GM12878 (cell line): ENCODE data around the gene BAG3. TPM values are rescaled to one million over a fixed set of nuclear protein-coding genes. Genes with fewer than 3 reads are reported as not detected.

Source experiments
- ATAC-seq: fragments of 200-7000 bp; cut with Tn5 transposase; 3 replicates; pipeline ENCODE4 v1.9.1; 2020; ENCODE audit warnings: mild to moderate bottlenecking, moderate library complexity
- BruUV-seq: library from RNA; stranded (reverse); fragments of 400-500 nt; replicated peaks from 2 replicates; lab custom pipeline; 2021; lab: Mats Ljungman, UMichigan
- CTCF ChIA-PET: fragments of 300-600 bp; sonication (Branson Sonifier 250); formaldehyde crosslinking; extraction: SDS; loops from one replicate; lab custom pipeline; 2021; ENCODE audit warnings: inconsistent platforms; lab: Yijun Ruan, JAX
- POLR2A ChIA-PET: fragments of 350-600 bp; formaldehyde crosslinking; extraction: SDS; loops from one replicate; lab custom pipeline; 2021; ENCODE audit warnings: inconsistent platforms; lab: Charles Lee
- RAD21 ChIA-PET: fragments of 300-600 bp; sonication (Branson Sonifier 250); formaldehyde crosslinking; loops from one replicate; lab custom pipeline; 2023; ENCODE audit warnings: antibody characterized with exemption; ENCODE audit not compliant: unreplicated experiment; lab: Charles Lee
- SMC1A ChIA-PET: fragments of 300-600 bp; sonication (Branson Sonifier 250); formaldehyde crosslinking; loops from one replicate; lab custom pipeline; 2023; ENCODE audit not compliant: unreplicated experiment, uncharacterized antibody; lab: Charles Lee
- DNase-seq: peaks from one replicate; pipeline ENCODE4 v3.0.0-alpha.2; 2011; ENCODE audit warnings: low read depth, low spot score
- FAIRE-seq: peaks from 3 replicates; lab custom pipeline; 2011; peaks lifted over from hg19 to GRCh38; lab: Jason Lieb, UNC
- H2AFZ ChIP-seq: 2 replicates; pipeline ENCODE4 v1.6.0; 2011; ENCODE audit warnings: low read depth, low read length, control low read depth; ENCODE audit not compliant: control insufficient read depth
- H3K27ac ChIP-seq: 2 replicates; pipeline ENCODE4 v1.5.1; 2011; ENCODE audit warnings: control low read depth; ENCODE audit not compliant: control insufficient read depth, insufficient read depth
- H3K27me3 ChIP-seq, 2 experiments: replicated peaks in 1 of 2; 2 replicates each; pipeline versions ENCODE4 v1.6.0 to v1.6.1; 2011; ENCODE audit warnings: low read length in 1 of 2; ENCODE audit not compliant: control insufficient read depth in 2 of 2, insufficient read depth in 2 of 2
- H3K36me3 ChIP-seq, 2 experiments: 2 replicates each; pipeline ENCODE4 v1.5.1; 2011; ENCODE audit warnings: low read length in 1 of 2; ENCODE audit not compliant: control insufficient read depth in 2 of 2, insufficient read depth in 2 of 2
- H3K4me1 ChIP-seq: 2 replicates; pipeline ENCODE4 v1.6.1; 2011; ENCODE audit warnings: mild to moderate bottlenecking, low read length, moderate library complexity, mixed read lengths; ENCODE audit not compliant: control insufficient read depth, insufficient read depth
- H3K4me2 ChIP-seq: 2 replicates; pipeline ENCODE4 v1.6.0; 2011; ENCODE audit warnings: control low read depth; ENCODE audit not compliant: control insufficient read depth, insufficient read depth
- H3K4me3 ChIP-seq: fragments of 200-600 bp; sonication (generic); 2 replicates; pipeline ENCODE4 v1.5.1; 2016
- H3K79me2 ChIP-seq: 2 replicates; pipeline ENCODE4 v1.6.0; 2011; ENCODE audit warnings: low read length; ENCODE audit not compliant: control insufficient read depth, insufficient read depth
- H3K9ac ChIP-seq: 2 replicates; pipeline ENCODE4 v1.8.0; 2011; ENCODE audit warnings: low read length, control low read depth, mixed read lengths; ENCODE audit not compliant: control insufficient read depth, insufficient read depth
- H3K9me3 ChIP-seq: replicated peaks from 3 replicates; pipeline ENCODE4 v1.5.1; 2011; ENCODE audit warnings: mild to moderate bottlenecking, low read length; ENCODE audit not compliant: control insufficient read depth, insufficient read depth
- H4K20me1 ChIP-seq: 2 replicates; pipeline ENCODE4 v1.6.0; 2011; ENCODE audit not compliant: control insufficient read depth, insufficient read depth
- CTCF ChIP-seq, 3 experiments: IDR thresholded peaks in 2 of 3; conservative IDR thresholded peaks in 1 of 3; 2 replicates each; pipeline ENCODE4 v1.5.1; 2011; ENCODE audit warnings: low read depth in 3 of 3, low read length in 3 of 3, mild to moderate bottlenecking in 3 of 3, control low read depth in 2 of 3, moderate library complexity in 2 of 3, inconsistent platforms in 1 of 3, mixed read lengths in 1 of 3; ENCODE audit not compliant: control insufficient read depth in 2 of 3, insufficient read depth in 1 of 3; ENCODE audit errors: extremely low read depth in 1 of 3
- EED ChIP-seq: sonication (generic); IDR thresholded peaks from 2 replicates; pipeline ENCODE4 v1.6.1; 2016; ENCODE audit warnings: antibody characterized with exemption, low read depth
- EGR1 ChIP-seq, 2 experiments: IDR thresholded peaks; 1 replicate in 1 of 2; 2 replicates in 1 of 2; pipeline ENCODE4 v1.6.1; 2011 to 2012; ENCODE audit warnings: low read depth in 2 of 2, low read length in 2 of 2, borderline replicate concordance in 1 of 2, mild to moderate bottlenecking in 1 of 2, moderate library complexity in 1 of 2
- EP300 ChIP-seq, 2 experiments: fragments of 150-350 bp in 1 of 2; IDR thresholded peaks; 2 replicates each; pipeline ENCODE4 v1.6.1; 2011 to 2012; ENCODE audit warnings: low read depth in 2 of 2, low read length in 2 of 2, borderline replicate concordance in 1 of 2, improper control_type of control experiment in 1 of 2, inconsistent platforms in 1 of 2; ENCODE audit not compliant: control insufficient read depth in 1 of 2
- IRF5 ChIP-seq: fragments of 450-650 bp; IDR thresholded peaks from 2 replicates; pipeline ENCODE4 v1.6.1; 2017; ENCODE audit warnings: borderline replicate concordance
- JUNB ChIP-seq: IDR thresholded peaks from 2 replicates; pipeline ENCODE4 v1.6.1; 2016; ENCODE audit warnings: antibody characterized with exemption, mild to moderate bottlenecking
- MYB ChIP-seq: fragments of 150-350 bp; IDR thresholded peaks from 2 replicates; pipeline ENCODE4 v1.6.1; 2014; ENCODE audit warnings: mild to moderate bottlenecking, low read depth, low read length, borderline replicate concordance
- NKRF ChIP-seq: fragments of 450-650 bp; conservative IDR thresholded peaks from 2 replicates; pipeline ENCODE4 v1.6.1; 2017; ENCODE audit warnings: mild to moderate bottlenecking, moderate library complexity
- REST ChIP-seq: IDR thresholded peaks from 2 replicates; pipeline ENCODE4 v1.6.1; 2012; ENCODE audit warnings: mild to moderate bottlenecking, low read depth, low read length
- SUZ12 ChIP-seq: fragments of 200-600 bp; sonication (generic); IDR thresholded peaks from one replicate; pipeline ENCODE4 v1.6.1; 2018; ENCODE audit warnings: antibody characterized with exemption, mild to moderate bottlenecking; ENCODE audit not compliant: unreplicated experiment
- TCF7 ChIP-seq: IDR thresholded peaks from 2 replicates; pipeline ENCODE4 v1.6.1; 2014; ENCODE audit warnings: antibody characterized with exemption, borderline replicate concordance
- ZSCAN29 ChIP-seq: fragments of 450-650 bp; IDR thresholded peaks from 2 replicates; pipeline ENCODE4 v1.6.1; 2017; ENCODE audit warnings: mild to moderate bottlenecking, moderate library complexity
- WGBS: methylation state at CpG from one replicate; pipeline ENCODE4 v1.1.6; 2016; ENCODE audit warnings: low lambda C conversion rate; ENCODE audit not compliant: insufficient replicate concordance, insufficient coverage; ENCODE audit errors: missing lambda C conversion rate; 5-methylcytosine and 5-hydroxymethylcytosine counted together
- in situ Hi-C: fragments of 300-500 bp; cut with MboI; formaldehyde crosslinking; loops from 9 replicates; pipeline ENCODE4 v1.14.3; 2018; ENCODE audit warnings: mixed read lengths
- intact Hi-C: fragments of 100-400 bp; cut with micrococcal nuclease; formaldehyde crosslinking; loops from one replicate; pipeline ENCODE4 v1.14.2; 2022; ENCODE audit not compliant: unreplicated experiment
- polyA plus RNA-seq, 11 experiments: library from polyadenylated mRNA; depleted of rRNA in 4 of 11; unstranded in 6 of 11; stranded (reverse) in 5 of 11; fragments of >200 nt; fragmentation: Nextera tagmentation in 4 of 11; fragmentation: Illumina TruSeq in 1 of 11; extraction: Ambion mirVana in 4 of 11; extraction: Trizol in 1 of 11; gene quantifications; 1 replicate in 1 of 11; 2 replicates in 10 of 11; pipeline versions ENCODE4 v1.2.1 to v1.2.3, GENCODE V29; 2011 to 2016; ENCODE audit warnings: inconsistent platforms in 2 of 11, missing spikeins in 2 of 11, low read depth in 1 of 11
- total RNA-seq, 4 experiments: library from RNA; depleted of rRNA in 3 of 4; stranded (reverse); fragments of >200 nt in 3 of 4; fragmentation: Illumina TruSeq in 1 of 4; extraction: Trizol in 1 of 4; gene quantifications; 2 replicates each; pipeline versions ENCODE4 v1.2.1 to v1.2.3, GENCODE V29; 2013 to 2021

The BAG3 gene
- total and polyA plus RNA-seq, 10 of the 15 experiments (the other 5 are each of a cell fraction or from before 2014, with no cell fraction given), result 0.71 to 14.1 (median 4.3) TPM

GRCh38 chr10:119668461-119668860 is 17.3 kb downstream of the BAG3 start:
- Histone ChIP-seq H3K4me2 (no peak overlapping the region), H3K36me3 (peaks cover 0 to 12% of the 10 kb centered on the region in 2 experiments; a peak in 2 of 4 replicates), H3K4me1 (peaks cover 7% of the 10 kb centered on the region; the same call in 1 of the 2 replicates), H3K4me3 (no peak overlapping the region), H3K27ac (no peak overlapping the region), H4K20me1 (no peaks in the 10 kb centered on the region), H3K9ac (no peak overlapping the region), H3K79me2 (no peaks in the 10 kb centered on the region), H3K9me3 (no peaks in the 10 kb centered on the region), H2AFZ (no peak overlapping the region), H3K27me3 (no peaks in the 10 kb centered on the region)
- intact Hi-C loops (no loop called here), in situ Hi-C loops (no loop called here)
- ChIA-PET POLR2A (no interaction called here), SMC1A (interaction anchor here (0.9 kb wide), 1 partner anchor 190 kb away, joined by 3 read pairs; no protein-coding TSS in a partner anchor), RAD21 (no interaction called here), CTCF (interaction anchor here (1.1 kb wide), 1 partner anchor 13 kb away, joined by 3 read pairs; no protein-coding TSS in a partner anchor)
- BruUV-seq, result no TSS peak
- TF ChIP-seq NKRF, result no peak
- no peak for TF ChIP-seq ZSCAN29
- no peak for TF ChIP-seq EP300 (IDR thresholded peaks at IDR 0.05; ENCODE audit: borderline replicate concordance in 1 of 2, control insufficient read depth in 1 of 2, low read depth in 2 of 2, low read length in 2 of 2)
- no peak for TF ChIP-seq SUZ12
- TF ChIP-seq TCF7, result no peak
- TF ChIP-seq EED, result no peak
- no peak for TF ChIP-seq JUNB
- no peak for TF ChIP-seq MYB
- no peak for TF ChIP-seq CTCF (IDR thresholded peaks at IDR 0.05 in 2 of 3, conservative IDR thresholded peaks at IDR 0.05 in 1 of 3; ENCODE audit: control insufficient read depth in 2 of 3, extremely low read depth in 1 of 3, insufficient read depth in 1 of 3, low read depth in 3 of 3, low read length in 3 of 3)
- TF ChIP-seq IRF5, result no peak
- no peak for TF ChIP-seq REST
- no peak for TF ChIP-seq EGR1 (IDR thresholded peaks at IDR 0.05; ENCODE audit: borderline replicate concordance in 1 of 2, low read depth in 2 of 2, low read length in 2 of 2)
- no peak for FAIRE-seq
- WGBS, result 77% methylated on average over 6 of the region's 6 CpGs
- ATAC-seq, result no peak
- DNase-seq, result no peak
